HG02840 (cell line): ENCODE measurements around the gene MEGF11.

Experiments used
- ATAC-seq: cut with Tn5 transposase; IDR thresholded peaks from one replicate; pipeline ENCODE4 v1.9.1; 2021; ENCODE audit warnings: mild to moderate bottlenecking, moderate library complexity, moderate number of reproducible peaks; ENCODE audit not compliant: unreplicated experiment, low FRiP score

MEGF11 gene

DNA sequence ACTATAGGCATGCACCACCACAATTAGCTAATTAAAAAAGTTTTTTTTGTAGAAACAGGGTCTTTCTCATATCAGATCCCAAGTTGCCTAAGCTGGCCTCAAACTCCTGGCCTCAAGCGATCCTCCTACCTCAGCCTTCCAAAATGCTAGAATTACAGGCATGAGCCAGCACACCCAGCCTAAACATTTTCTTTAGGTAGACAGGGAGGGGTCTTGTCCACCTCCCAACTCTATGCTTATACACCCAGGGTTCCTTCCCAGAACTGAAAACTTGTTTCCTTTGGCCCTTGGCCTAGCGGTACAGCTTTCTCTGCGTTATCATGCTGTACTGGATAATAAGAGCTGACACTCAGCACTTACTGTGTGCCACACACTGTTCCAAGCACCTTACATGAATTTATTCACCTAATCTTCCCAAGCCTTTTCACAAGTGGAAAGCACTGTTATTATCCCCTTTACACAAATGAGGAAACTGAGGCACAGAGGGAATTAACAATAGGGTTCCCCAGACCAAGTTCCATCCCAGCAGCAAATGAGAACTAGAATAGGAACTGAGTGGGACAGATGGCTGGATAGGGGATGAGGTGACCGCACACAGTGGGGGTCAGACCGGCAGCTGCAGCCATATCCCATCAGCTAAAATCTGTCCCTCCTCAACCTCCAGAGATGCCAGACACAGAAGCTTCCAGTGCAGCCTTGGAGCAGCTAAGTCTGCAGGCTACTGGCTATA is 150.8 kb downstream of the MEGF11 start:
- no peak for ATAC-seq

- no peak for ATAC-seq
Observed at GRCh38 chr15:66101715-66102395, 151.7 kb downstream of the MEGF11 start.

GRCh38 chr15:66100761-66101160 is 152.8 kb downstream of the MEGF11 start:
- ATAC-seq, result no peak

- no peak for ATAC-seq
Observed at GRCh38 chr15:66099950-66100671, 153.4 kb downstream of the MEGF11 start.

DNA sequence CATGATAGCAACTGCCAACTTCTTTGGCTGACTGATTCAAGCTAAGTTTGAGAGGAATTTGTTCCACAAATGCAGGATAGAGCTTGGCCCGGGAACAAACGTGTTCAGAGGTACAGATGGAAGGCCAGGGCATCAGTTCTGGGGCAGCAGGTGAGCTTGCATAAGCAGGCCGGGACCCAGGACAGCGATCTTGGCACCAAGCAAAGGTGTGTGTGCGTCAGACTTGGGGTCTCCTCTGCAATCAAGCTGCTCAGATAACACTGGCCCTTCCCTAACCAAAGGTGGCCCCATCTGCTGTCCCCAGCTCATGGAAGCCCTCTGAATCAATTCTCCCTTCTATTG is 155.6 kb downstream of the MEGF11 start:
- no peak for ATAC-seq

DNA sequence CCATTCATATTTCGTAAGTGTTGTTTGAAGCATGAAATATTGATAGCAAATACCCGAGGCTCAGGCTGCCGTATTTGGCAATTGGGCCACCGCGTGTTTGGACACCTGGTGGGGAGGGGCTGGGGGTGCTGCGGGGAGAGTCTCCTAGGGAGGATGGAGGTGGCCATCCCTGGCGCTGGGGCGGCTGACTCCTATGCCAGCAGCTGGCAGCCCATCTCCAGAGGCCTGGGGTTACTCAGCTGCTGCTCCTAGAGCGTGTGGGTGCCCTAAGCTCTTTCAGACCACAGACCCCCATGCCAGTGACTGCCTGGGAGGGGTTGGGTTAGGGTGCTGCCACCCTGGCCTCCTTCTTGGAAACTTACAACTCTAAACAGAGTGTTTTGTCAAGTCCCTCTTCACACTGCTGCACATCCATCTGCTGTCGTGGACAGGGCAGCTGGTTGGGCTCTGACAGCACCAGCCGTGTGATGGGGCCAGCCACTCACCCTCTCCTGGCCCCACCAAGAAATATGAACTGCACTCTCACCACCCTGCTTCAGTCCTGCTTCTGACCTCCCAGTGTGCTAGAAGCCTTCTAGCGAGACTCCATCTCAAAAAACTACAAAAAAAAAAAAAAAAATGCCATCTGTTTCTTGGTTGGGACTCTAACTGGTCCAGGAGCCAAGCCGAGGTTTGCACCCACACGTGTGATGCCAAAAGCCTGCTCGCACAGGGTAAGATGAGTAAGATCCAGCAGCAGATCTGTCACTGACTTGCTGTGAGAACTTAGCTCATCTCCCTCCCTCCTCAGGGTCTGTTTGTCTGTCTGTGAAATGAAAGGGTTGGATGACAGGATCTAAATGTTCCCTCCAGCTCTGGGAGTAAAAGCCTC is 156.2 kb downstream of the MEGF11 start:
- ATAC-seq, result no peak

- ATAC-seq, result no peak
Observed at GRCh38 chr15:66096688-66097058, 156.9 kb downstream of the MEGF11 start.

GRCh38 chr15:66095871-66096687 is 157.5 kb downstream of the MEGF11 start:
- ATAC-seq, result no peak

GRCh38 chr15:66094331-66094730 is 159.2 kb downstream of the MEGF11 start:
- no peak for ATAC-seq

DNA sequence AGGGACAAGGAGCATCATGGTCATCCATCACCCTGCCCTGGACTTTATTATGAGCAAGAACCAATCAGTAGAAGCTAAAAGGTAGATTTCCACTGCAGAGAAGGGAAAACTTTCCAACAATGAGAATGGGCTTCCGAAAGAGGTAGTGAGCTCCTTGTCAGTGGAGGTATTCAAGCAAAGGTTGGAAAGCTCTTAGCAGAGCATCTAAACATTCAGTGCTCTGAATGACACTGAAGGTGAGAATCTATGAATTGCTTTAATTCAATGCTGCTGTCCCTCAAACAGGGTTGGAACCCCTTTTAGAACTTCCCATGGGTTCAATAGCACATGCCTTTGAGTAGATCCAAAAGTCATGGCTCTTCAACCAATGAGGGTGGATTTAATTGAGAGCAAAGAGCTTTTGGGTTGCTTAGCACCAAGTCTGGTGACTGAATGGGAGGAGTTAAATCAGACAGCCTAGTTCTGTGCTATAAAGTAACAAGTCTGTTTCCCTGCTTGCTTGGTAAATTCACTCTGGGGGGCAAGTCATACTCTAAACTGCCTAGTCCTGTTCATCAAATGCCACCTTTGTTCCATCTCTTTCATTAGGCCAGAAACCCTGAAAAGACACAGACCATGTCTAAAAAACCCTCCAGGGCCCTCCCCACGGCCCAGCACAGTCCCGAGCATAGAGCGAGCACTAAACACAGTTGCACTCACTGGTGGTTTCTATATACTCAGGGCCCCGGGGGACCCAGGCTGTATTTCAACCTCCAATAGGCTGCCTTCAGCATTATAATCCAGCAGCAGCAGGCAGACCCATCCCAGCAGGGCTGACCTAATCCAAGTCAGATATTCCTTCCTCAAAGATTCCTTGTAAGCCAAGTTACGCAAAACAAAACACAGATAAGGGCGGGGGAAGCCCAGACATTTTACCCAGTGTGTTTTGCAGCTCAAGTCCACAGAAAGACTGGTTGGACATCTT is 161.2 kb downstream of the MEGF11 start:
- no peak for ATAC-seq

DNA sequence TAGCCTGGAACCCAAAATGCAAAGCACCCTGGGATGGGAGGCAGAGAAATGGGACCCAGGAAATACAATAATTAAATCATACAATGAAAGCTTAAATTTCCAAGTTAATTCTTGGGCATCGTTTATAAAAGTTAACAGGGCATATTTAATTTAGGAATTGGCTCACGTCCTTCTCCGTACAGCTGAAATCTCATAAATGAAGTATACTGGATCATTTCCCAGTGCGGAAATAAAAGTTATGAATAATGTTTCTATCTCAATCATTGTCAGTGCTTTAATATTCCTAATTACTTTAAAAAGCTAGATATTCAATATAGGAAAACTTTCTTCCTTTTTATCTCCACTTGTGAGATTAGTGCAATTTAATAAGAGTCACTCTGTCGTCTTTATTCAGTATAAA is 164.0 kb downstream of the MEGF11 start:
- no peak for ATAC-seq

- ATAC-seq, result no peak
Observed at GRCh38 chr15:66089049-66089448, 164.5 kb downstream of the MEGF11 start.

- no peak for ATAC-seq
Observed at GRCh38 chr15:66085128-66085527, 168.4 kb downstream of the MEGF11 start.

DNA sequence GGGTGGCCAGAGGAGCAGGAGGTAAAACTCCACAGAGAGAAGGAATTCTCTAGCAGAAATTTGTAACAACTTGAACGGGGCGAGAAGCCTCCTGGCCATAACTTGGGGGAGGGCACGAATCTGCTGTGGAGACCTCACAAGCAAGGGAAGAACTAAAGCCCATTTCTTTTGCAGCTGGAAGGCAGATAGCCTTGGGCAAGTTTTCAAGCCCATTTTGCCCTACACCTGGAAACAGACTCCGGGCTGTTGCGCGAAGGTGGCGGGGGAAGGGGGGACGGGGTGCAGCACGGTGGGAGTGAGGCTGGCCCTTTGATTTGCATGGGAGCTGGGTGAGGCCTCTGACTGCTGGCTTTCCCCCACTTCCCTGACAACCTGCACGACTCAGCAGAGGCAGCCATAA is 168.8 kb downstream of the MEGF11 start:
- ATAC-seq, result no peak

GRCh38 chr15:66080717-66081398 is 172.7 kb downstream of the MEGF11 start:
- no peak for ATAC-seq

- no peak for ATAC-seq
Observed at GRCh38 chr15:66078929-66079275, 174.6 kb downstream of the MEGF11 start.

DNA sequence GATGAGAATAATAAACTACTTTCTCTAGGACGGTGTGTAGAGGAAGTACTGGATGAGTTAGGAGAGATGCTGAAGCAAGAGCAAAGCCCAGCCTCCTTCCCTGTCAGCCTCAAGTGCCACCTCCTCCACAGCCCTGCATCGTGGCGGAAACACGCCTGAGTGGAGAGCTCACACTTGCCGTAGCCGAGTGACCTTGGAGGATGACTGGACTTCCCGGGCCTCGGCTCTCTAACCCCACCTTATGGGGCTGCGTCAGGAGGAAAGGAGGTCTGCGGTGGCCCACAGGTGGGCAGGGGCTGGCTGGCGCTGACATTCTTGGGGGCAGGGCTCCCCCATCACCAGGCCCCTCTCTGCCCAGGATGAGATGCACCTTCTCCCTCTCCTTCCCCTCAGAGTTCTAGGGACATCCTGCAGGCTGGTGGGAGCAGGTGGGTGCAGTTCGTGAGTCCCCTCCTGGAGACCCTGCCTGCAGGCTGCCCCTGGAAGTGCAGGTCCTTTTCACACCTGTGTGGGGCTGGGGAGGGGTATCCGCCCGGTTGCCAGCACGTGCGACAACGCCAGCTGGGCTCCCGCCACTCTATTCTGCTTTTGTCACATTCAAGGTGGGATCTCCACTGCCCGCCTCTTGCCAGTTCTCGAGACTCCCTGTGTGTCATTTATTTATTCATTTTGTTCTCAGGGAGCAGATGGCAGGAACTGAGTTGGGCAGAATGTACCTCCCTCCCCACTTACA is 175.2 kb downstream of the MEGF11 start:
- no peak for ATAC-seq

DNA sequence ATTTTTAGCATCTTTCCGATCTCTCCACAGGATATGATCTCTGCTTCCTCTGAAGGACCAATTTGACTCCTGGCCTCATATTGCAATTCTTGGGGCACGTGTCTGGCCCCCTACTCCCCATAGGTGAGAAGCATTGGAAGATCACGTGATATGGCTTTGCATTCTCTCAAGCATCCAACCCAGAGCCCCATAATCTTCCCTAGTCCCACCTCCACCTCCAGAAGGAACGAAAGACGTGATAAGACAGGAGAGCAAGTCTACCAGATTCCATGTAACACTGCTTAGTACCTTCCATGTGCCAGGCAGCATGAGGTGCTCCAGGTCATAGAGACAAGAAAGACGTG is 176.3 kb downstream of the MEGF11 start:
- no peak for ATAC-seq
